ENCODE results near the gene MT1E. TPM values are rescaled to one million over a fixed set of nuclear protein-coding genes. Genes with fewer than 3 reads are reported as not detected.

Gene MT1E
- total and polyA plus RNA-seq, 2 donors (not counting 1 experiment from before 2014, with no cell fraction given), result 390 to 465 TPM

GRCh38 chr16:56651586-56651985 is 26.0 kb downstream of the MT1E start, which contains the start of gene MT1B:
Gene MT1B (plus strand): TSS chr16:56651886. CDS start chr16:56651954, 68 bp downstream.
- H3K27ac ChIP-seq (ENCODE audit: insufficient read depth, low read length), result no peak within 1 kb of the TSS
- H3K27me3 ChIP-seq (ENCODE audit: control insufficient read depth, insufficient read depth, low read length), result peaks cover 22% of the 10 kb centered on the region

GRCh38 chr16:56652600-56652999 is 27.0 kb downstream of the MT1E start:
- Histone ChIP-seq H2AFZ (ENCODE audit: low read length) (no peak overlapping the region), H3K4me1 (ENCODE audit: control insufficient read depth, extremely low read depth, insufficient read depth, low read length) (no peaks in the 10 kb centered on the region), H3K27me3 (ENCODE audit: control insufficient read depth, insufficient read depth, low read length) (peaks cover 20% of the 10 kb centered on the region), H3K27ac (ENCODE audit: insufficient read depth, low read length) (no peak overlapping the region), H3K9me3 (ENCODE audit: control insufficient read depth, insufficient read depth, low read depth, low read length) (no peaks in the 10 kb centered on the region), H3K79me2 (ENCODE audit: control insufficient read depth, insufficient read depth, low read length) (no peaks in the 10 kb centered on the region), H3K36me3 (ENCODE audit: control insufficient read depth, insufficient read depth, low read length) (no peaks in the 10 kb centered on the region), H4K20me1 (ENCODE audit: control insufficient read depth, extremely low read depth, insufficient read depth, low read length) (no peaks in the 10 kb centered on the region), H3K4me3 (replicated peaks in 1 of 4; ENCODE audit: control extremely low read depth in 1 of 4, insufficient read depth in 1 of 4, low read depth in 3 of 4, low read length in 4 of 4) (no peak overlapping the region), H3K4me2 (ENCODE audit: extremely low read depth, insufficient read depth, low read length) (no peak overlapping the region), H3K9ac (ENCODE audit: insufficient read depth, low read length) (no peak overlapping the region)
- TF ChIP-seq CTCF (conservative IDR thresholded peaks at IDR 0.05 in 1 of 2, IDR thresholded peaks at IDR 0.05 in 1 of 2; ENCODE audit: low read depth in 1 of 2, low read length in 2 of 2), result no peak
- no peak for TF ChIP-seq EZH2 (IDR thresholded peaks at IDR 0.05; ENCODE audit: low read length, missing control alignments)
- DNase-seq (ENCODE audit: low read depth in 2 of 2), result no peak

More at GRCh38 chr16:56651586-56651985, 26.0 kb downstream of the MT1E start, which contains the start of gene MT1B:
- Histone ChIP-seq H3K9ac (ENCODE audit: insufficient read depth, low read length) (no peak within 1 kb of the TSS), H3K79me2 (ENCODE audit: control insufficient read depth, insufficient read depth, low read length) (no peaks in the 10 kb centered on the region), H3K4me1 (ENCODE audit: control insufficient read depth, extremely low read depth, insufficient read depth, low read length) (no peaks in the 10 kb centered on the region), H3K4me2 (ENCODE audit: extremely low read depth, insufficient read depth, low read length) (no peak within 1 kb of the TSS), H3K9me3 (ENCODE audit: control insufficient read depth, insufficient read depth, low read depth, low read length) (no peaks in the 10 kb centered on the region), H3K36me3 (ENCODE audit: control insufficient read depth, insufficient read depth, low read length) (no peaks in the 10 kb centered on the region), H3K4me3 (replicated peaks in 1 of 4; ENCODE audit: control extremely low read depth in 1 of 4, insufficient read depth in 1 of 4, low read depth in 3 of 4, low read length in 4 of 4) (no peak within 1 kb of the TSS), H2AFZ (ENCODE audit: low read length) (no peak within 1 kb of the TSS), H4K20me1 (ENCODE audit: control insufficient read depth, extremely low read depth, insufficient read depth, low read length) (no peaks in the 10 kb centered on the region)
- TF ChIP-seq EZH2 (IDR thresholded peaks at IDR 0.05; ENCODE audit: low read length, missing control alignments) (no peak), CTCF (conservative IDR thresholded peaks at IDR 0.05 in 1 of 2, IDR thresholded peaks at IDR 0.05 in 1 of 2; ENCODE audit: low read depth in 1 of 2, low read length in 2 of 2) (no peak)
- DNase-seq (ENCODE audit: low read depth in 2 of 2), result no peak

- DNase-seq (ENCODE audit: low read depth in 2 of 2), result no peak
- Histone ChIP-seq H3K4me2 (ENCODE audit: extremely low read depth, insufficient read depth, low read length) (no peak overlapping the region), H3K27me3 (ENCODE audit: control insufficient read depth, insufficient read depth, low read length) (peaks cover 19% of the 10 kb centered on the region), H3K27ac (ENCODE audit: insufficient read depth, low read length) (no peak overlapping the region), H3K9ac (ENCODE audit: insufficient read depth, low read length) (no peak overlapping the region), H3K9me3 (ENCODE audit: control insufficient read depth, insufficient read depth, low read depth, low read length) (no peaks in the 10 kb centered on the region), H3K4me1 (ENCODE audit: control insufficient read depth, extremely low read depth, insufficient read depth, low read length) (no peaks in the 10 kb centered on the region), H3K79me2 (ENCODE audit: control insufficient read depth, insufficient read depth, low read length) (no peaks in the 10 kb centered on the region), H2AFZ (ENCODE audit: low read length) (no peak overlapping the region), H3K36me3 (ENCODE audit: control insufficient read depth, insufficient read depth, low read length) (no peaks in the 10 kb centered on the region), H3K4me3 (replicated peaks in 1 of 4; ENCODE audit: control extremely low read depth in 1 of 4, insufficient read depth in 1 of 4, low read depth in 3 of 4, low read length in 4 of 4) (no peak overlapping the region), H4K20me1 (ENCODE audit: control insufficient read depth, extremely low read depth, insufficient read depth, low read length) (no peaks in the 10 kb centered on the region)
- TF ChIP-seq CTCF (conservative IDR thresholded peaks at IDR 0.05 in 1 of 2, IDR thresholded peaks at IDR 0.05 in 1 of 2; ENCODE audit: low read depth in 1 of 2, low read length in 2 of 2), result no peak
- TF ChIP-seq EZH2 (IDR thresholded peaks at IDR 0.05; ENCODE audit: low read length, missing control alignments), result no peak
Measured at GRCh38 chr16:56653218-56653617, 27.6 kb downstream of the MT1E start.
